Measurements from ENCODE around the gene DCTN1. TPM values are rescaled to one million over a fixed set of nuclear protein-coding genes. Genes with fewer than 3 reads are reported as not detected.

Gene DCTN1
- total RNA-seq, 2 donors from 2014 or later = 159 to 213 TPM

DNA sequence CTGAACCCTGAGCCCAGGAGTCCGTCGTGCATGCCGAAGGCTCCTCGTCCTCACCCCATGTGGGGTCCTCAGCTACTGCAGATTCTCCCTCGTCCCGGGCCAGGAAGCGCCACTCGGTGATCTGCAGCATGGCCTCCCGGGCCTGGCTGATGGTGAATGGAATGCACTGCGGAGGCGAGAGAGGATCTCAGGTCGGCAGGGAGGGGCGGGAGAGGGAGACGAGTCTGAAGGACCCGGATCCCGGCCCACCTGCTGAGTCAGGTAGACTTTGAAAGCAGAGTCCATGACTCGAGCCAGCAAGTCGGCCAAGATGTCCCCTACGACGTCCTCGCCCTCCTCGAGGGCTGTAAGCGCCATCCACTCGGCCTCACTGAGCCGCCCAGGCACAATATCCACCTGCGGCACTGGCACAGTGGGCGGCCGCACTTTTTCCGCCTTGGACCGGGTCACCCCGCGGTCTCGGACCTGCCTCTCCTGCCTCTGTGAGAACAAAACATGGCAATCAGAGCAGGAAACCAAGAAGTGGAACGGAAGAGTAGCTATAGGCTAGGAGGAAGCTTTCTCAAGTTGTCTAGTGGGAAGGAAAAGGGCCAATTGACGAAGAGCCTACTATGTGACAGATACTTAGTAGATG, 35.8 kb upstream of the DCTN1 start:
- Histone ChIP-seq H3K27ac (ENCODE audit: low read depth, low read length) (no peak overlapping the region), H3K9me3 (ENCODE audit: control insufficient read depth, low read length) (no peaks in the 10 kb centered on the region), H3K36me3 (ENCODE audit: control insufficient read depth, insufficient read depth, low read length) (no peaks in the 10 kb centered on the region), H3K27me3 (ENCODE audit: control insufficient read depth, insufficient read depth, low read length, poor library complexity, severe bottlenecking) (peaks cover 8% of the 10 kb centered on the region), H3K9ac (ENCODE audit: extremely low read depth, low read length, poor library complexity, severe bottlenecking) (no peak overlapping the region), H3K4me3 (ENCODE audit: low read length) (no peak overlapping the region), H3K4me1 (ENCODE audit: control insufficient read depth, insufficient read depth, low read length) (no peaks in the 10 kb centered on the region)
- TF ChIP-seq, protein P1, sequence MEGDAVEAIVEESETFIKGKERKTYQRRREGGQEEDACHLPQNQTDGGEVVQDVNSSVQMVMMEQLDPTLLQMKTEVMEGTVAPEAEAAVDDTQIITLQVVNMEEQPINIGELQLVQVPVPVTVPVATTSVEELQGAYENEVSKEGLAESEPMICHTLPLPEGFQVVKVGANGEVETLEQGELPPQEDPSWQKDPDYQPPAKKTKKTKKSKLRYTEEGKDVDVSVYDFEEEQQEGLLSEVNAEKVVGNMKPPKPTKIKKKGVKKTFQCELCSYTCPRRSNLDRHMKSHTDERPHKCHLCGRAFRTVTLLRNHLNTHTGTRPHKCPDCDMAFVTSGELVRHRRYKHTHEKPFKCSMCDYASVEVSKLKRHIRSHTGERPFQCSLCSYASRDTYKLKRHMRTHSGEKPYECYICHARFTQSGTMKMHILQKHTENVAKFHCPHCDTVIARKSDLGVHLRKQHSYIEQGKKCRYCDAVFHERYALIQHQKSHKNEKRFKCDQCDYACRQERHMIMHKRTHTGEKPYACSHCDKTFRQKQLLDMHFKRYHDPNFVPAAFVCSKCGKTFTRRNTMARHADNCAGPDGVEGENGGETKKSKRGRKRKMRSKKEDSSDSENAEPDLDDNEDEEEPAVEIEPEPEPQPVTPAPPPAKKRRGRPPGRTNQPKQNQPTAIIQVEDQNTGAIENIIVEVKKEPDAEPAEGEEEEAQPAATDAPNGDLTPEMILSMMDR (conservative IDR thresholded peaks at IDR 0.05) = no peak
- H3K36me3 Mint-ChIP-seq (ENCODE audit: low read depth) = no peaks in the 10 kb centered on the region
- peaks cover 6% of the 10 kb centered on the region for H3K4me1 Mint-ChIP-seq
- H3K27ac Mint-ChIP-seq = no peak overlapping the region
- DNase-seq = peak; percentile 57
- WGBS, 2 experiments (ENCODE audit: insufficient coverage in 1 of 2, insufficient read length in 1 of 2) = 91 to 93% methylated on average over 24 to 34 of the region's 35 CpGs
- H3K27me3 Mint-ChIP-seq (ENCODE audit: insufficient read depth) = peaks cover 19% of the 10 kb centered on the region
- no peaks in the 10 kb centered on the region for H3K9me3 Mint-ChIP-seq
- H3K4me3 Mint-ChIP-seq = peak overlapping the region; percentile 4

DNA sequence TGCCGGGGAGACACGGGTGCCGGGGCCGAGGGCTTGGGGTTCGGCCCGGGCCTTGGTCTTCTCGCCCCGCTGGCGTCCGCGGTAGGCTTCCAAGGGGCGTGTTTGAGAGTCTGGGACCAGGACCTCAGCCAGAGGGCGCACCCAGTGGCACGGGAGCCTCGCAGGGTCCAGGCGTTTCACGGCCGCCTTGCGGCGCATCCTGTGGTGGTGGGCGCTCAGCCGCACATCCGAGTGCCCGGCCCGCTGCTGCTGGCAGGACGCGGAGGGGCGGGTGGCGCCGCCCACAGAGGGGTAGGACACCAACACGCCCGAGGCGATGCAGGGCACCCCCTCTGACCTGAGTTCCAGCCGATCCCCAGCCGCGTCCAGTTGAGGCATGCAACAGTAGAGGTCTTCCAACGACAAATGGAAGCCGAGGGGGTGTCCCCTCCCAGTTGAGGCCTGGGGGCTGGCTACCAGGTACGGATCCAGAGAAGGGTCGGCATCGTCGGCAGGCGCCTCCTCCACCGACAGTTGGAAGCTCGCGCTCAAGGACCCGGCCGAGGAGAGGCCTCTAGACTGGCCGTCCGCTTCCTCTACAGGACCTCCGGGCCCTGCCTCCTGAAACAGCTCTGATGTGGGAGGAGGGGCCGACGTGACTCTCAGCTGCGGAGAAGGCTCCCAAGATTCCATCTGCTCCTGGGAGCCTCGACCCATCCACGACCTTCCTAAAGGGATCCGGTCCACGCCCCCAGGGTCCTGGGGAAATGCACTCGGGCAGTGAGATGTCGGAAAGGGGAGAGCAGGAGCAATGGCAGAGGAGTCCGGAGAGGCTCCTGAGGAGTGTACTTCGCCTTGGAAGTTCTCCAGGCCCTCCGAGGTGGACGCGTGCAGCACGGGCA, 35.0 kb upstream of the DCTN1 start:
- Mint-ChIP-seq H3K36me3 (ENCODE audit: low read depth) (no peaks in the 10 kb centered on the region), H3K27me3 (ENCODE audit: insufficient read depth) (peaks cover 15% of the 10 kb centered on the region), H3K4me1 (peaks cover 6% of the 10 kb centered on the region), H3K9me3 (no peaks in the 10 kb centered on the region), H3K27ac (no peak overlapping the region), H3K4me3 (peak overlapping the region; percentile 4)
- no peak overlapping the region for H3K27ac ChIP-seq (ENCODE audit: low read depth, low read length)
- WGBS, 2 experiments (ENCODE audit: insufficient coverage in 1 of 2, insufficient read length in 1 of 2) = 87 to 92% methylated on average over 56 to 66 of the region's 66 CpGs
- peak; percentile 45 for DNase-seq
- no peak overlapping the region for H3K9ac ChIP-seq (ENCODE audit: extremely low read depth, low read length, poor library complexity, severe bottlenecking)
- H3K27me3 ChIP-seq (ENCODE audit: control insufficient read depth, insufficient read depth, low read length, poor library complexity, severe bottlenecking) = peaks cover 4% of the 10 kb centered on the region
- TF ChIP-seq, protein P1 (conservative IDR thresholded peaks at IDR 0.05) = peak; percentile 25
- H3K4me3 ChIP-seq (ENCODE audit: low read length) = no peak overlapping the region
- H3K9me3 ChIP-seq (ENCODE audit: control insufficient read depth, low read length) = no peaks in the 10 kb centered on the region
- no peaks in the 10 kb centered on the region for H3K4me1 ChIP-seq (ENCODE audit: control insufficient read depth, insufficient read depth, low read length)
- H3K36me3 ChIP-seq (ENCODE audit: control insufficient read depth, insufficient read depth, low read length) = no peaks in the 10 kb centered on the region

DNA sequence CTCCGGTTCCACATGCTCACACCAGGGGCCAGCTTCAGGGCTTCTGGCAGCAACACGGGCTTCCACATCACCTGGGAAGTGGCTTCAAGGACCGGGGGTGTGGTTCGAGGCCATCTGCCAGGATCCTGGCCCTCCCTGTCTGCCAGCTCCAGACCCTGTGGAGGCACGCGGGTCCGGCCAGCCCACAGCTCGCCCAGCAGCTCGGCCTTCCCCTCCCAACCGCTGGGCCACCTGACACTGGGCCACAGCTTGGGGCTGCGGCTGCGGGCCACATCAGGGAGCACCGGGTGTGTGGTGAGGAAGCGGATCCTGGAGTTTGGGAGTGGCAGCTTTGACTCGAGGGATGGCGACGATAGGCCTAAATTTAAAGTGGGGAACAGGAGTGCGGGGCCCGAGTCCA, 34.3 kb upstream of the DCTN1 start:
- no peak overlapping the region for H3K4me3 ChIP-seq (ENCODE audit: low read length)
- H3K4me3 Mint-ChIP-seq = no peak overlapping the region

More for the DNA sequence above, 34.3 kb upstream of the DCTN1 start:
- no peak overlapping the region for H3K9ac ChIP-seq (ENCODE audit: extremely low read depth, low read length, poor library complexity, severe bottlenecking)
- H3K27me3 ChIP-seq (ENCODE audit: control insufficient read depth, insufficient read depth, low read length, poor library complexity, severe bottlenecking) = no peaks in the 10 kb centered on the region
- Mint-ChIP-seq H3K27ac (no peak overlapping the region), H3K4me1 (peaks cover 6% of the 10 kb centered on the region), H3K9me3 (peaks cover under 1% of the 10 kb centered on the region), H3K36me3 (ENCODE audit: low read depth) (no peaks in the 10 kb centered on the region), H3K27me3 (ENCODE audit: insufficient read depth) (peaks cover 11% of the 10 kb centered on the region)
- DNase-seq = peak; percentile 54
- no peak overlapping the region for H3K27ac ChIP-seq (ENCODE audit: low read depth, low read length)
- H3K9me3 ChIP-seq (ENCODE audit: control insufficient read depth, low read length) = no peaks in the 10 kb centered on the region
- no peaks in the 10 kb centered on the region for H3K36me3 ChIP-seq (ENCODE audit: control insufficient read depth, insufficient read depth, low read length)
- TF ChIP-seq, protein P1 (conservative IDR thresholded peaks at IDR 0.05) = no peak
- 91 to 97% methylated on average over 15 to 19 of the region's 19 CpGs for WGBS, 2 experiments (ENCODE audit: insufficient coverage in 1 of 2, insufficient read length in 1 of 2)
- no peaks in the 10 kb centered on the region for H3K4me1 ChIP-seq (ENCODE audit: control insufficient read depth, insufficient read depth, low read length)
